IgD-negative memory B cell (primary cell): ENCODE measurements around the gene TMEM198. TPM values are rescaled to one million over a fixed set of nuclear protein-coding genes. Genes with fewer than 3 reads are reported as not detected.

Source experiments
- H3K27ac Mint-ChIP-seq, 3 donors: one replicate each; pipeline ENCODE4 v1.8.0; 2020 to 2022; ENCODE audit warnings: mild to moderate bottlenecking in 3 of 3, mixed read lengths in 3 of 3, moderate library complexity in 1 of 3
- H3K27me3 Mint-ChIP-seq: one replicate; pipeline ENCODE4 v1.8.0; 2021; ENCODE audit warnings: mixed read lengths
- H3K36me3 Mint-ChIP-seq: one replicate; pipeline ENCODE4 v1.8.0; 2020; ENCODE audit warnings: mild to moderate bottlenecking, mixed read lengths
- H3K4me1 Mint-ChIP-seq, 3 donors: one replicate each; pipeline ENCODE4 v1.8.0; 2020 to 2022; ENCODE audit warnings: mixed read lengths in 3 of 3, mild to moderate bottlenecking in 1 of 3
- H3K4me3 Mint-ChIP-seq, 4 donors: one replicate each; pipeline ENCODE4 v1.8.0; 2020 to 2022; ENCODE audit warnings: mild to moderate bottlenecking in 4 of 4, mixed read lengths in 4 of 4, moderate library complexity in 3 of 4
- H3K9me3 Mint-ChIP-seq, 3 donors: one replicate each; pipeline ENCODE4 v1.8.0; 2020 to 2021; ENCODE audit warnings: mixed read lengths in 3 of 3, mild to moderate bottlenecking in 1 of 3
- polyA plus RNA-seq: library from polyadenylated mRNA; unstranded; fragments of 300-500 nt; fragmentation: Illumina TruSeq; gene quantifications from one replicate; pipeline ENCODE4 v1.2.3, GENCODE V29; 2021

Gene TMEM198
- polyA plus RNA-seq, 1 donor from 2014 or later = 0.28 TPM

- no peaks in the 10 kb centered on the region for H3K36me3 Mint-ChIP-seq
- H3K4me1 Mint-ChIP-seq = no peaks in the 10 kb centered on the region
- no peak overlapping the region for H3K27ac Mint-ChIP-seq
- H3K27me3 Mint-ChIP-seq = peaks cover 31% of the 10 kb centered on the region
- H3K9me3 Mint-ChIP-seq = no peaks in the 10 kb centered on the region
- H3K4me3 Mint-ChIP-seq = no peak overlapping the region
These were observed 12.6 kb downstream of the TMEM198 start for GRCh38 chr2:219556413-219556812.

- peaks cover 31% of the 10 kb centered on the region for H3K27me3 Mint-ChIP-seq
- H3K27ac Mint-ChIP-seq = no peak overlapping the region
- H3K4me3 Mint-ChIP-seq = no peak overlapping the region
- no peaks in the 10 kb centered on the region for H3K4me1 Mint-ChIP-seq
- H3K9me3 Mint-ChIP-seq = no peaks in the 10 kb centered on the region
- H3K36me3 Mint-ChIP-seq = no peaks in the 10 kb centered on the region
These were observed 13.5 kb downstream of the TMEM198 start for GRCh38 chr2:219557320-219557719.

- H3K27me3 Mint-ChIP-seq = peaks cover 33% of the 10 kb centered on the region
- H3K4me3 Mint-ChIP-seq = no peak overlapping the region
- H3K27ac Mint-ChIP-seq = peak overlapping the region in 1 of 3 donors; percentile 50
- no peaks in the 10 kb centered on the region for H3K36me3 Mint-ChIP-seq
- no peaks in the 10 kb centered on the region for H3K9me3 Mint-ChIP-seq
- no peaks in the 10 kb centered on the region for H3K4me1 Mint-ChIP-seq
These were observed 14.3 kb downstream of the TMEM198 start for GRCh38 chr2:219557791-219558785.

- Mint-ChIP-seq H3K27ac (no peak overlapping the region), H3K4me3 (no peak overlapping the region), H3K4me1 (no peaks in the 10 kb centered on the region), H3K27me3 (peaks cover 26% of the 10 kb centered on the region), H3K36me3 (no peaks in the 10 kb centered on the region), H3K9me3 (peaks cover 0 to under 1% (median 0%) of the 10 kb centered on the region in 3 donors)
These were observed 15.5 kb downstream of the TMEM198 start for GRCh38 chr2:219559156-219559915.

GRCh38 chr2:219560037-219560892, 16.4 kb downstream of the TMEM198 start:
- Mint-ChIP-seq H3K36me3 (no peaks in the 10 kb centered on the region), H3K27ac (no peak overlapping the region), H3K4me3 (no peak overlapping the region), H3K4me1 (no peaks in the 10 kb centered on the region), H3K9me3 (peaks cover 0 to 3% (median 0%) of the 10 kb centered on the region in 3 donors), H3K27me3 (peaks cover 23% of the 10 kb centered on the region)

- Mint-ChIP-seq H3K4me3 (no peak overlapping the region), H3K9me3 (peaks cover 0 to 3% (median 0%) of the 10 kb centered on the region in 3 donors), H3K4me1 (no peaks in the 10 kb centered on the region), H3K27me3 (peaks cover 23% of the 10 kb centered on the region), H3K36me3 (no peaks in the 10 kb centered on the region), H3K27ac (no peak overlapping the region)
These were observed 17.0 kb downstream of the TMEM198 start for GRCh38 chr2:219560893-219561178.

GRCh38 chr2:219561179-219562048, 17.6 kb downstream of the TMEM198 start:
- Mint-ChIP-seq H3K4me3 (no peak overlapping the region), H3K9me3 (peaks cover 0 to 5% (median 0%) of the 10 kb centered on the region in 3 donors), H3K27me3 (peaks cover 23% of the 10 kb centered on the region), H3K36me3 (no peaks in the 10 kb centered on the region), H3K4me1 (no peaks in the 10 kb centered on the region), H3K27ac (peak overlapping the region in 1 of 3 donors; percentile 5)

GRCh38 chr2:219562049-219563020, 18.5 kb downstream of the TMEM198 start:
- no peak overlapping the region for H3K4me3 Mint-ChIP-seq
- peaks cover 21% of the 10 kb centered on the region for H3K27me3 Mint-ChIP-seq
- no peaks in the 10 kb centered on the region for H3K36me3 Mint-ChIP-seq

GRCh38 chr2:219563271-219563928, 19.6 kb downstream of the TMEM198 start:
- Mint-ChIP-seq H3K4me1 (no peaks in the 10 kb centered on the region), H3K36me3 (no peaks in the 10 kb centered on the region), H3K4me3 (no peak overlapping the region), H3K27ac (no peak overlapping the region), H3K9me3 (peaks cover 0 to 8% (median 2%) of the 10 kb centered on the region in 3 donors), H3K27me3 (peaks cover 29% of the 10 kb centered on the region)

More at GRCh38 chr2:219562049-219563020, 18.5 kb downstream of the TMEM198 start:
- Mint-ChIP-seq H3K4me1 (no peaks in the 10 kb centered on the region), H3K9me3 (peaks cover 0 to 8% (median 0%) of the 10 kb centered on the region in 3 donors), H3K27ac (peak overlapping the region in 1 of 3 donors; percentile 5)

GRCh38 chr2:219565130-219566080, 21.6 kb downstream of the TMEM198 start:
- Mint-ChIP-seq H3K9me3 (peaks cover 0 to 8% (median 2%) of the 10 kb centered on the region in 3 donors), H3K27me3 (peaks cover 41% of the 10 kb centered on the region), H3K27ac (no peak overlapping the region), H3K36me3 (no peaks in the 10 kb centered on the region), H3K4me3 (no peak overlapping the region), H3K4me1 (no peaks in the 10 kb centered on the region)

GRCh38 chr2:219566640-219567039, 22.8 kb downstream of the TMEM198 start:
- H3K27me3 Mint-ChIP-seq = peaks cover 40% of the 10 kb centered on the region
- no peaks in the 10 kb centered on the region for H3K36me3 Mint-ChIP-seq
- H3K27ac Mint-ChIP-seq = no peak overlapping the region
- H3K4me1 Mint-ChIP-seq = no peaks in the 10 kb centered on the region
- peaks cover 0 to 8% (median 2%) of the 10 kb centered on the region in 3 donors for H3K9me3 Mint-ChIP-seq
- H3K4me3 Mint-ChIP-seq = no peak overlapping the region

GRCh38 chr2:219567131-219567530, 23.3 kb downstream of the TMEM198 start:
- H3K4me3 Mint-ChIP-seq = no peak overlapping the region
- H3K36me3 Mint-ChIP-seq = no peaks in the 10 kb centered on the region
- peaks cover 0 to 2% (median 0%) of the 10 kb centered on the region in 3 donors for H3K4me1 Mint-ChIP-seq
- H3K27ac Mint-ChIP-seq = no peak overlapping the region
- peaks cover 0 to 8% (median 3%) of the 10 kb centered on the region in 3 donors for H3K9me3 Mint-ChIP-seq
- peaks cover 45% of the 10 kb centered on the region for H3K27me3 Mint-ChIP-seq
